H1 (cell line): Measurements from ENCODE around the gene TBC1D22B. TPM values are rescaled to one million over a fixed set of nuclear protein-coding genes. Genes with fewer than 3 reads are reported as not detected.

Source experiments
- BRCA1 ChIP-seq: IDR thresholded peaks from 2 replicates; pipeline ENCODE4 v1.6.1; 2012; ENCODE audit warnings: low read depth, low read length, improper control_type of control experiment
- CBX8 ChIP-seq: fragments of 300-800, 300-1000 bp; sonication (generic); IDR thresholded peaks from 2 replicates; pipeline ENCODE4 v1.7.1; 2016; ENCODE audit warnings: low read depth, low read length, borderline replicate concordance
- JUN ChIP-seq: IDR thresholded peaks from 2 replicates; pipeline ENCODE4 v1.6.1; 2011; ENCODE audit warnings: low read depth, mild to moderate bottlenecking, improper control_type of control experiment, low read length
- KDM4A ChIP-seq: IDR thresholded peaks from one replicate; pipeline ENCODE4 v1.7.1; 2012; ENCODE audit warnings: low read depth, mild to moderate bottlenecking, moderate library complexity, low read length, inconsistent platforms; ENCODE audit not compliant: severe bottlenecking
- SRF ChIP-seq: IDR thresholded peaks from 2 replicates; pipeline ENCODE4 v1.6.1; 2011; ENCODE audit warnings: mild to moderate bottlenecking, low read depth, low read length, moderate library complexity
- TCF12 ChIP-seq: IDR thresholded peaks from 2 replicates; pipeline ENCODE4 v1.6.1; 2011; ENCODE audit warnings: low read depth, mild to moderate bottlenecking, low read length
- polyA plus RNA-seq, 7 experiments: library from polyadenylated mRNA; depleted of rRNA in 3 of 7; stranded (reverse) in 5 of 7; unstranded in 2 of 7; fragments of >200 nt in 5 of 7; fragments of 200-250 nt in 2 of 7; gene quantifications; 1 replicate in 5 of 7; 2 replicates in 1 of 7; 4 replicates in 1 of 7; pipeline versions ENCODE4 v1.2.1 to v1.2.3, GENCODE V29; 2011 to 2013; ENCODE audit warnings: missing spikeins in 2 of 7, mixed read lengths in 2 of 7
- total RNA-seq: library from RNA; stranded (reverse); fragmentation: NEBNext Ultra II Directional; extraction: Animal tissue kit (Norgen Biotek cat#: 25700); gene quantifications from 2 replicates; pipeline ENCODE4 v1.2.1, GENCODE V29; 2021

Gene TBC1D22B
- total and polyA plus RNA-seq, 2 of the 8 experiments (the other 6 are each of a cell fraction or from before 2014, with no cell fraction given): 10.1 to 17.4 TPM

- no peak for TF ChIP-seq TCF12
- TF ChIP-seq KDM4A: no peak
- TF ChIP-seq SRF: no peak
- TF ChIP-seq CBX8: no peak
- TF ChIP-seq JUN: no peak
- TF ChIP-seq BRCA1: no peak
Measured at GRCh38 chr6:37323580-37323979, 66.0 kb downstream of the TBC1D22B start (continued).
